ENCODE data around the gene DCUN1D1.

The DCUN1D1 gene

DNA sequence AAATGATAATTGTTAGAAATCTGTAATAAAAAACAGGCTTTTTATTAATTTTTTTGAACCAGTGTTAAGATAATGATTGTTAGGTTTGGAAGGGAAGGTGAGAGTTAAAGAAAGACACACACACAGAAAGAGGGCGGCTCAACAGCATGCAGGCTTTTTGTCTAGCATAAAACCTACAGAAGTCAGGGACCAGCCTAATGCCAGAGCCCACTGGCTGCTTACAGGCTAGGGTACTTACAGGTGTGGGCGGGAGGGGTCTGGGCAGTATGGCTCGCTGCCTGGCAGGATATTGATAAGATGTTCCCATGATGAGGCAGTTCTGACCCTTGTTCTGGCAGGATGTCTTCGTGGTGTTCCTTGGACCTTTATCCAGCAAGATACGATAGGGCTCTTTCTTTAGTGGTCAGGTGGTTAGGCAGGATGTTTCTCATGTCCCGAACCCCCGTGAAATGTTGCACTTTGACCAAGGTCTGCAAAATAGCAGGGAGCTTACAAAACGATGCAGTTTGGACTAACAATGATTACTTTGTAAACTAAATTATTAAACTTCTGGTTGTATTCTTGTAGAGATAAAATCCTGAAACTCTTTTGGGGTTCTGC lies 84.7 kb downstream of the DCUN1D1 start:
- H3K27ac ChIP-seq (ENCODE audit: low read depth, low read length, severe bottlenecking): no peak overlapping the region
- H3K4me1 ChIP-seq (ENCODE audit: control insufficient read depth, insufficient read depth, low read length, poor library complexity, severe bottlenecking): no peaks in the 10 kb centered on the region
- peaks cover 4% of the 10 kb centered on the region for H3K36me3 ChIP-seq (ENCODE audit: control insufficient read depth, insufficient read depth, low read length)
- 94 to 95% methylated on average over 6 to 7 of the region's 8 CpGs for WGBS, 2 experiments (ENCODE audit: insufficient coverage in 2 of 2)
- no peak overlapping the region for H3K4me3 ChIP-seq (ENCODE audit: extremely low read depth, insufficient read depth, low read length, poor library complexity, severe bottlenecking)
- H3K9me3 ChIP-seq (ENCODE audit: control insufficient read depth, low read length): no peaks in the 10 kb centered on the region

DNA sequence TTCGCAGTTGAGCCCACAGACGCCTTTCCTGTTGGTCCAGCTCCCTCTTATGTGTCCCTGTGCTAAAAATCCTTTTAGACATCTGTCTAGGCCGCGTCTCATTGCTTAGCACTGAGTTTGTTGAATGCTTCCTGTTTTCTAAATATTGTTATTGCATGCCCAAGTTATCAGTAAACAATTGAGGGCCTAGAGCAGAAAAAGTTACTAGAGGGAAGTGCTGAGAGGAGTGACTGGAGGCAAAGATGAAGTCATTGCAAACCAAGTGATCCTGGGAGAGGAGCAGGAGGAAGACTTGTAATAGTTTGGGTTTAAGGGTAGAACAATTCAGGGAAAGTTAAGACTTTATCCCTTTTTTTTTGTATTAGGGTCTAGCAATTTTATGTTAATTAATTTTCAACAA lies 88.1 kb downstream of the DCUN1D1 start:
- WGBS, 2 experiments (ENCODE audit: insufficient coverage in 2 of 2): 97 to 100% methylated on average over 2 to 4 of the region's 4 CpGs

DNA sequence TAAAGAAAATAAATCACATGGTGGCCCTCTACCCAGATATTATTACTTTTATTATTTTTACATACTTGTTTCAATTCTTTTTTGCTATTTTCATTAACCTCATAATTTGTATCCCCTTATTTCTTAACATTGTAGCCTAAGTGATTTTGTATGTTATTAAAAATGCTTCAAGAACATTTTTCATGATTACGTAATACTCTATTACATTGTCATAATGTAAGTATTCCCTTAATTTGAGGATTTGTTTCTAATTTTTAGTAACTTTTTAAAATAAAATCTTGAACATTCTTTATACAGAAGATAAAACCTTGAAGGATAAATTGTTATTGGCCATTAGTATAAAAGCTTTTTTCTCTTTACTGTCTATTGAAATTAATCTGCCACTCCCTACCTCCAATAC lies 89.0 kb downstream of the DCUN1D1 start:
- WGBS, 2 experiments (ENCODE audit: insufficient coverage in 2 of 2): no CpG with 5 or more reads among the region's 1 CpG

More for the DNA sequence above, 88.1 kb downstream of the DCUN1D1 start:
- Histone ChIP-seq H3K27ac (ENCODE audit: low read depth, low read length, severe bottlenecking) (no peak overlapping the region), H3K4me3 (ENCODE audit: extremely low read depth, insufficient read depth, low read length, poor library complexity, severe bottlenecking) (no peak overlapping the region), H3K36me3 (ENCODE audit: control insufficient read depth, insufficient read depth, low read length) (peaks cover 8% of the 10 kb centered on the region), H3K4me1 (ENCODE audit: control insufficient read depth, insufficient read depth, low read length, poor library complexity, severe bottlenecking) (no peaks in the 10 kb centered on the region), H3K9me3 (ENCODE audit: control insufficient read depth, low read length) (no peaks in the 10 kb centered on the region)

DNA sequence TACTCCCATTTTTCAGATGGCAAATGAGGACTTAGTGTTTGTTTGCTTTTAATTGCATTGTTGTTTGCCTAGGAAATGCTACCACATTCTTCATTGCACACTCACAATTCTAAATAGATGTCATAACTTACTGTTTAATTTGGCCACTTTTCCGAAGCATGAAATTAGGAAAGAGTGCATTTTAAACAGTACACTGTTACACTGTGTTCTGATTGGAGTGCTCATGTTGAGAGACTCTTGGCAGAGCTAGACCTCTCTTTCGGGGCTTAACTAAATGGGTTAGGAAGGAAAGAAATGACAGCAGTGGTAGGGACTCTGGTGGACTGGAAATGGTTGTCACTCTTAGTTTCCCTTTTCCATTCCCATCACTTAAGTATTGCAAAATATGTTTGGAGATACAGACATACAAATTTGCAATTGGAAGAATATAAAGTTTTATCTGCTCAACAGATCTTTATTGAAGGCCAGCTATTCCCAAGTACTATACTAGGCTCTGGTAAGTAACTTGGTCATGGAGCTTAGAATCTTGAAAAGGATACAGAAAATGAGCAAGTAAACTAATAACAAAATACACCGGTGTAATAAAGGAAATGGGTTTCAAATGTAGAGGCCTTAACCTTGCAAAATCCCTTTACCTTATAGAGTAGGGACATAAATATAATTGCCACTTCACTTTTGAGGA lies 90.2 kb downstream of the DCUN1D1 start:
- Histone ChIP-seq H3K9me3 (ENCODE audit: control insufficient read depth, low read length) (no peaks in the 10 kb centered on the region), H3K27ac (ENCODE audit: low read depth, low read length, severe bottlenecking) (no peak overlapping the region), H3K36me3 (ENCODE audit: control insufficient read depth, insufficient read depth, low read length) (peaks cover 8% of the 10 kb centered on the region), H3K4me3 (ENCODE audit: extremely low read depth, insufficient read depth, low read length, poor library complexity, severe bottlenecking) (no peak overlapping the region), H3K4me1 (ENCODE audit: control insufficient read depth, insufficient read depth, low read length, poor library complexity, severe bottlenecking) (no peaks in the 10 kb centered on the region)
- 88% methylated on average over 1 of the region's 3 CpGs; no CpG with 5 or more reads in 1 of the 2 experiments for WGBS, 2 experiments (ENCODE audit: insufficient coverage in 2 of 2)

More for the DNA sequence above, 89.0 kb downstream of the DCUN1D1 start:
- peaks cover 8% of the 10 kb centered on the region for H3K36me3 ChIP-seq (ENCODE audit: control insufficient read depth, insufficient read depth, low read length)
- H3K27ac ChIP-seq (ENCODE audit: low read depth, low read length, severe bottlenecking): no peak overlapping the region
- no peaks in the 10 kb centered on the region for H3K9me3 ChIP-seq (ENCODE audit: control insufficient read depth, low read length)
- H3K4me3 ChIP-seq (ENCODE audit: extremely low read depth, insufficient read depth, low read length, poor library complexity, severe bottlenecking): no peak overlapping the region
- no peaks in the 10 kb centered on the region for H3K4me1 ChIP-seq (ENCODE audit: control insufficient read depth, insufficient read depth, low read length, poor library complexity, severe bottlenecking)
